ENCODE measurements around the gene METRN.

- no peak for TF ChIP-seq CTCF (IDR thresholded peaks at IDR 0.05)
- no peak for TF ChIP-seq POLR2AphosphoS5 (IDR thresholded peaks at IDR 0.05)
- TF ChIP-seq POLR2A (IDR thresholded peaks at IDR 0.05), result no peak
These were observed 41.5 kb downstream of the METRN start for GRCh38 chr16:756428-756827.

All from prostate gland (tissue), 2 donors.